NK-92 (cell line): ENCODE measurements around the gene ADH4.
A peak's percentile ranks its signal among the peaks of the same experiment; 100 is the strongest.
"Not testable (repeated sequence)": the region's sequence is repeated elsewhere in the genome, so short reads cannot be mapped to it uniquely, and the experiment has no call there.

Experiments used
- DNase-seq: peaks from one replicate; lab custom pipeline; 2025; ENCODE audit not compliant: unreplicated experiment; lab: John Stamatoyannopoulos, UW

The ADH4 gene

DNA sequence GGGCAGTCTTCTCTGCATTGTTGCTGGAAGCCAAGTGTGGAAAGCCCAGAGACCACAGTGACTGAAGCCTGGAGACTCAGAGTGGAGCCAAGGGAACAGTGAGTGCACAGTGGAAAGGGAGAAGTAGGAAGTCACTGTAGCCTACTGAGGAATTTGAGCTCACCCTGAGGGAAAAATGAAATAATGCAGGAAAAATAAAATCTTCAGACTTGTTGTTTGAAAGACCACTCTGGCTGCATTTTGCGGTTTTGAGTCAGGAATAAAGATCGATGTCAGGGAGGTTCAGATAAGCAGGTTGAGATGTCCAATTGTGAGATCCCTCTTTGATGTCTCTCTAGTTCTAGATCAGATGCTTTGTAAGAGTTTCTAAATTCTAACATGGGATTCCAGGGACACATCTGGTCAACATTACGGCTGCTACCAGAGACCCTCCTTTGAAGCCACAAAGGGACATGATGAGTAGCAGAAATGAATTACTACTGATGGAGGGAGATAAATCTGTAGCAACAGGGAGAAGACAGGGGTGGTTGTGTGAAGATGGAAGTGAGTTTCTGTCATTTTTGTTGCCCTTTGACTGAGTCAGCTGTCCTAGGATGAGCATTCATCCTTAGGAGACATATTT is 8.4 kb downstream of the ADH4 start:
- DNase-seq = no peak

DNA sequence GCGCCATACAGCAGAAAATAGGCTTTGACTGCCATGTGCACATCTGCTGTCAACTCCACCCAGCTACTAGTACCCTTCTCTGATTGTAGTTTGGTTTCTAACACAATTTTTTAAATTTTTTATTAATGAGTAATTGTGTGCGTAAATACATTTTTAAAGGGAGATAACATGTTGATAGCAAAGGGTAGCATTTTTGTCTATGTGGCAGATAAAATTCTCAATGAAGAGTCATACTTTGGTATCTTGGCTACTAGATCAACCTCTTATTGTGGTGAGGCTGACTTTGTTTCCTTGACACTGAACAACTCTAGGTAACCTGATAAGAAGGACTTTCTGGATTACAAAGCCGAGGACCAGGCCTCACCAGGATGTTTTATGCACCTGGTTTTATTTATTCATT is 9.5 kb downstream of the ADH4 start:
- DNase-seq = no peak

DNA sequence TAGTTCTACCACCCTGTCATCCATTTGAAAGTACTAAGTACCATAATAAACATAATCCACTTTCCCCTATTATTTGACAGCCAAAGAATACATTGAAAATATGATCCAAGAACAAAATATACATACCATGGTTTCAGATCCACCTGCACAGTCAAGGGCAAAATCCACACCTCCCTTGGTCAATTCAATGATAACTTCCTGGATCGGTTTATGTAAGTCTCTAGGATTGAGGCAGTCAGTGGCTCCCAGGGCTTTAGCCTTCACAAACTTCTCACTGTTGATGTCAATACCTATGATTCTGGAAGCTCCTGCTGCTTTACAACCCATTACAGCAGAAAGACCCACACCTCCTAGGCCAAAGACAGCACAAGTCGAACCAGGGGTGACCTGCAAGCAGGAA is 12.7 kb downstream of the ADH4 start:
- DNase-seq = no peak

DNA sequence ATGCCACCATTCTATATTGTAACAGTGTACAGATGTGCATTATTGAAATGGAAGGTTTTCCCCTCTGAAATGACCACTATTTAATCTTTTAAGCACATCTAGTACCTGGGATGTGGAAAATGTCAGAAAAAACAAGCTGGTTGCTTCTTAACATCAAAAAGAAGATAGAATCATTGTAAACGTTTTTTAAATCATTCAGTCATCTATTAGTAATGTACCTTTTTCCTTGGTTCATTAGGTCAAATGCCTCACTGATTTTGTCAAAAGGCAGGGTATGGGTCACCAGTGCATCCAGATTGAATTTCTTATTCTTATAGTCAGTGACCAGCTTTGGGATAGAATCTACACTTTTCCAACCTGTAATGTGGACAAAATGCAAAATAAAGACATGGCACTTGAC is 17.7 kb downstream of the ADH4 start:
- no peak for DNase-seq

DNA sequence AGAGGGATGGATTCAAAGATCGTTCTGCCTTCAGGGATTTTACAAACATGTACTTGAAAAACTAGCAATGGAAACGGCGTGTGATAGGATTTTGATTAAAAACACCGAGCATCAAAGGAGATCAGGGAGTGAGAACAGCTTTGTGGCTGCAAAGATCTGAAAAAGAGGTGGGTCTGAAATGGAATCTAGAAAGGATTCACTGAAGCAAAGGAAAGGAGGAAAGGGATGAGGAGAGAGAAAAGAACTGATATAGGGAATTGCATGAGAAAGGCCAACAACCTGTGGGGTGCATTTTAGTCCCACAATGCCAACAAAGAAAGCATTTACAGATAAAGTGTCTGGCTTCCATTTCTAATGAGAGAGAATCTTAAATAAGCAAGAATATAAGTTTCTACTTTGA is 23.1 kb downstream of the ADH4 start:
- no peak for DNase-seq

DNA sequence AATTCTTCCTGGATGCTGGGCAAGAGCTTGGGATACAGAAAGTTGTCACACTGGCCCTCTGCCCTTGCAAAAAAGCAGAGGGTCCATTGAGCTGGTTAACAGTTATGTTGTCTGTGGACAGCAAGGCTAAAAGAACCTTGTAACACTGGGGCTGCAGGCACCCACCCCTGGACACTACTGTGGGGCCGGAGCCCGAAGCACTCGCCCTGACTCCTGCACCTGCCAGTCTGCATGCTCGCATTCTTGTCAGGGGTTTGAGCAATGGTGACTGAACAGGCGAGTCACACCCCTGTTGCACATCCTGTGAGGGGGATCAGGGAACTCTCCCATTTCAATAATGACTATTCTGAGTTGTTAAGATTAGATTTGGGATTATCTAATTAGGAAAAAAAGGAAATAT is 23.6 kb downstream of the ADH4 start:
- DNase-seq = no peak

DNA sequence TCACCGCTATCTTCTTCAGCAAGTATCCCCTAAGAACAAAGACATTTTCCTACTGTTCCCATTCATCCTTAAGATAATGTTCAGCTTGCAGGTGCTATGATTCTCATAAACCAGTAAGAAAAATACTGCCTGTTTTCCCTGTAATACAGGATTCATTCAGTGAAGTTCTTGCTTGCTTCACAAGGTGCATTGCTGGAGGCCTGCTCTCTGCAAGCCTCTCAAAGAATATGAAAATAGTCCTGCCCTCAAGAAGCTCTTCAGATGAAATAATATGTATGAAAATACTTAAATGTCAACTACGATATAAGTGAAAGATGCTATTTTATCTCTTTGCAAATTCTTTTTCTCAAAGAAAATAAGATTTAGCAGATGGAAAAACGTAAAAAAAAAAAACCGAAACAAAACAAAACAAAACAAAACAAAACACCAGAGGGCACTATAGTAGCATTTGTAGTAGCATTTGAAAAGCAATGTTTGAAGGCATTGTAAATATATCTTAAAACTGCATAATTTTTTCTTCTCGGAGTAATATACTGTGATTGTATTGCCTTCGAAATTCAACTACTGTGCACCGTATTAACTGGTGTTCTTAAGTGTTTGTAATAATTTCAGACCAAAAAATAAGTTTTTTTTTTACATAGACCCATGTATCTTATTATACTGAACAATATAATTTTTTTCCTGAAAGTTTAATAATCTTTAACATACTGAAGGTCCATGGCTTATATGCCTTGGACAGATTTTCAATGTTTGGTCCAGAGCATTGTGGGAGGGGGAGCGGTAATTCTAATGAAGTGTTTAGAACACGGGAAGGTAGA is 26.0 kb downstream of the ADH4 start:
- no peak for DNase-seq

DNA sequence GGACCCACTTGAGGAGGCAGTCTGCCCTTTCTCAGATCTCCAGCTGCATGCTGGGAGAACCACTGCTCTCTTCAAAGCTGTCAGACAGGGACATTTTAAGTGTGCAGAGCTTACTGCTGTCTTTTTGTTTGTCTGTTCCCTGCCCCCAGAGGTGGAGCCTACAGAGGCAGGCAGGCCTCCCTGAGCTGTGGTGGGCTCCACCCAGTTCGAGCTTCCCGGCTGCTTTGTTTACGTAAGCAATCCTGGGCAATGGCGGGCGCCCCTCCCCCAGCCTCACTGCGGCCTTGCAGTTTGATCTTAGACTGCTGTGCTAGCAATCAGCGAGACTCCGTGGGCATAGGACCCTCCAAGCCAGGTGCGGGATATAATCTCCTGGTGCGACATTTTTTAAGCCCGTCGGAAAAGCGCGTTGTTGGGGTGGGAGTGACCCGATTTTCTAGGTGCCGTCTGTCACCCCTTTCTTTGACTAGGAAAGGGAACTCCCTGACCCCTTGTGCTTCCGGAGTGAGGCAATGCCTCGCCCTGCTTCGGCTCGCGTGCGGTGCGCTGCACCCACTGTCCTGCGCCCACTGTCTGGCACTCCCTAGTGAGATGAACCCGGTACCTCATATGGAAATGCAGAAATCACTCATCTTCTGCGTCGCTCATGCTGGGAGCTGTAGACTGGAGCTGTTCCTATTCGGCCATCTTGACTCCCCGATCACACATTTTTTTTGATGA is 26.8 kb downstream of the ADH4 start:
- DNase-seq = not testable (repeated sequence)

DNA sequence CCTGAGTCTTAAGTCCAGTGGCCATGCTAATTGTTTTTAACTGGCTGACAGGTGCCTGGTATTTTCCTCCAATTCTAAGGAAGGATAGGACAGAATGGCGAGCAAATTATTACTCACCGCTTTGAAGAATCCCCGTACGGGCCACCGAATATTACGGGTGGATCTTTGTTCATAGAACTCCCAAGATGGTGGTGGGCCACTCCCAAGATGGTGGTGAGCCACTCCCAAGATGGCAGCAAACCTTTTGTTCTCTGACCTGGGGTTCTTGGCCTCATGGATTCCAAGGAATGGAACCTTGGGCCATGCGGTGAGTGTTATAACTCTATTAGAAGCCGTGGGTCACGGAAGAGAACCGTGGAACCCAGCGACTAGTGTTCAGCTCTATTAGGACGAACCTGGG is 34.8 kb downstream of the ADH4 start:
- not testable (repeated sequence) for DNase-seq

DNA sequence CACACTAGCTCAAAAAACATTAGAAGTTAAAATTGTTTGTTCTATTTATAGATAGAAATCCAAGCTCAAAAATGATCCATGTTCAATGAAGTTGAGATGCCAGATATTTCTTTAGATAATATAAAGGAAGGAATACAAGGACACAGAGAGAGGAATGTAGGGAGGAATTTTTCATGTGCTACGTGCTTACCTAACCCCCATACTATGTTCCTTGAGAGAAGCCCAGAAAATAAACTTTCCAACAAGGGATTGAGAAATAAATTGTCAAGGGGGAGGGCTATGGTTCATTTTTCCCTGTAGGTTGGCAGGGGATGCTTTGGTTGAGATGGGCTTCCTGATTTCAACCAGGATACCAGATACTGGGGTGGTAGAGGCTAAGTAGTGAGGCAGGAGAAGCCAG is 39.9 kb downstream of the ADH4 start:
- DNase-seq = no peak

DNA sequence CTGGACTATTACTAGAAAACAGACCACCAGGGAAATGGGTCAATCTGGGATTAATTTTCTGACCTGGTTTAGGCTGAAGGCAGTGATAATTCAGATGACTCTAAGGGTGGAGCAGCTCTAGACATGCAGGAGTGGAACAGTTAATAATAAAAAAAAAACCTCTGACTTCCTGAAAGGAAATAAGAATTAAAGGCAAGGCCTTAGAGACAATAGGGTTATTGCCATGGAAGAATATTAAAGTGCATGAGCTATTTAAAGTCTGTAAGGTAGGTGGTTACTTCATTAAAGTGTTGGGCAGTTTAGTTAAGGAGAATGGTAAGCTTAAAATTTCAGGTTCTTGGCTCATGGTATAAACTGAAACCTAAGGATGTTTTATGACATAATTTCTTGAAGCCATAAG is 40.9 kb downstream of the ADH4 start:
- DNase-seq = no peak

DNA sequence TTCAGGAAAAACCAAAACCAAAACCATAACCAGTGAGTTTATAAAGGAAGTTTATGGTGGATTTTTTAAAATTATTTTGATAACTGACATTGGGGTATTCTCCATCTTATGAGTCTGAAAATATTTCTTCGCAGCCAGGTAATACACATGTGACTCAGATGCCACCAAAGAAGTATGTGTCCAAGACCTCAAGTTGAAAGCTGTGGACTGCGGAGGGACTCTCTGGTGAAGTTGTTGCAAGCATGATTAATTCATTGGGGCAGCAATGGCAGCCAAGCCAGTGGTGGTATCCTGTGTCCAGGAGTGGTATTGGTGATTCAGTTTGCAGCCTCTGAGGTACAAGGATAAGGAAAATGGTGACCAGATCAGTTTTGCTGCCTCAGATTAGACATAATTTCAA is 41.5 kb downstream of the ADH4 start:
- no peak for DNase-seq

DNA sequence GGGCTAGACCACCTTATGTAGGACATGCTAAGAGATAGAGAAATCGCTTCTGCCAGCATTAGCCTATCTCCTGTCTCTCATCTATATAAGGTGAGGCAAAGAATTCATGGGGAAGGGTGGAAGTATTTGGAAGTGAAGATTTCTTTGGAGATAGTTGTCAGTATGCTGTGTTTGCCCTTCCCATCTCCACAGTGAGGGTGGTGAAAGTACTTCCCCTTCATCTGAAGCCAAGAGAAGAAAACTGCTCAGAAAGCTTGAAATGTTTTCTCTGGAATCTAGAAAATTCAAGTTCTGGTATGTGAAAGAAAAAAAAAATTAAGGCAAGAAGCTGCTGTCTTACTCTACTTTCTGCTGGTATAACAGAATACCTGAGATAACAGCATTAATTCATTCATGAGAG is 43.2 kb downstream of the ADH4 start:
- no peak for DNase-seq

DNA sequence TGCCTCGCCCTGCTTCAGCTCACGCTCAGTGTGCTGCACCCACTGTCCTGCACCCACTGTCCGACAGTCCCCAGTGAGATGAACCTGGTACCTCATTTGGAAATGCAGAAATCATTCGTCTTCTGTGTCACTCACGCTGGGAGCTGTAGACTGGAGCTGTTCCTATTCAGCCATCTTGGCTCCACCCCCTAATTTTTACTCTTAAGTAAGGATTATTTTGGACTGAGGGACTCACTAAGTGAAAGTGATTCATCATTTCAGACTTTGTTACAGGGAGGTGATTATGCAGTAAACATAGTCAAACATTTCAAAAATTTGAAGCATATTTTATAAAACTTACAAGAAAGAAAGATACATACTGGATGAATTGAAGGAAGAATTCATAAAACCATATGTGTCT is 44.3 kb downstream of the ADH4 start:
- DNase-seq = not testable (repeated sequence)

DNA sequence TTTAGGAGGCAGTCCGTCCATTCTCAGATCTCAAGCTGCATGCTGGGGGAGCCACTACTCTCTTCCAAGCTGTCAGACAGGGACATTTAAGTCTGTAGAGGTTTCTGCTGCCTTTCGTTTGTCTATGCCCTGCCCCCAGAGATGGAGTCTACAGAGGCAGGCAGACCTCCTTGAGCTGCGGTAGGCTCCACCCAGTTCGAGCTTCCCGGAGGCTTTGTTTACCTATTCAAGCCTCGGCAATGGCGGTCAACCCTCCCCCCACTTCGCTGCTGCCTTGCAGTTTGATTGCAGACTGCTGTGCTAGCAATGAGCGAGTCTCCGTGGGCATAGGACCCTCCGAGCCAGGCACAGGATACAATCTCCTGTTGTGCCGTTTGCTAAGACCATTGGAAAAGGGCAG is 44.8 kb downstream of the ADH4 start:
- DNase-seq = no peak

DNA sequence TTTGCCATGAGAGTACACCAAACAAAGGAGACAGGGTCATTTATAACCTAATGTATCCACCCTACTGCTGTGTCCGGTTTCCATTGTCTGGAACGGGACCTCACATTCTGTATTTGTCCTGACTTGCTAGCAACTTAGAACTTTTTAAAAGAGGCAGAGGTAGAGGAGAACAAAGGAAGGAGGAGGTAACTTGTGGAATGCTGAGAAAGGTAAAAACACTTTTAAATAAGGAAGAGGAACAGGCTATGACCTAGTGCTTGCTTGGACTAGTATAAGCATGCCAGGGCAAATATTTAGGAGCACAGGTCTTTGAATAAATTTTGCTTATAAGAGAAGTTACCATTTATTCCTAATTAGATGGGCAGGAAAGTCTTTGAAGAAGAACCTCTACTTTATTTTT is 52.3 kb downstream of the ADH4 start:
- DNase-seq = not testable (repeated sequence)

DNA sequence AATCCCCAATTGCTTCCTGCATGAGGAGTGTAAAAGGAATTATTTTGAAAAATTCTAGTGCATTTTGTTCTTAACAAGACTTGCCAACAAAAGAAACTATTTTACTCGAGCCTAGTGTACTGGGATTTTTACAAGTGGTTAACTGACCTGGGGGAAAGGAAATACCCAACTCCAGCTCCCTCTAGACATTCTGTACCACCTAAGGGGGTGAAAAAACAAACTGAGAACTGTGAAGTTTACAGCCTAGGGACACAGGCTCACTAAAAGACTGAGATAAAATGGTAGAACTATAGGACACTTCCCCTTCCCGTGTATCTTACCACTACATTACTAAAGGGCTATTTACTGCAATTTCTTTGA is 52.9 kb downstream of the ADH4 start:
- DNase-seq = no peak

DNA sequence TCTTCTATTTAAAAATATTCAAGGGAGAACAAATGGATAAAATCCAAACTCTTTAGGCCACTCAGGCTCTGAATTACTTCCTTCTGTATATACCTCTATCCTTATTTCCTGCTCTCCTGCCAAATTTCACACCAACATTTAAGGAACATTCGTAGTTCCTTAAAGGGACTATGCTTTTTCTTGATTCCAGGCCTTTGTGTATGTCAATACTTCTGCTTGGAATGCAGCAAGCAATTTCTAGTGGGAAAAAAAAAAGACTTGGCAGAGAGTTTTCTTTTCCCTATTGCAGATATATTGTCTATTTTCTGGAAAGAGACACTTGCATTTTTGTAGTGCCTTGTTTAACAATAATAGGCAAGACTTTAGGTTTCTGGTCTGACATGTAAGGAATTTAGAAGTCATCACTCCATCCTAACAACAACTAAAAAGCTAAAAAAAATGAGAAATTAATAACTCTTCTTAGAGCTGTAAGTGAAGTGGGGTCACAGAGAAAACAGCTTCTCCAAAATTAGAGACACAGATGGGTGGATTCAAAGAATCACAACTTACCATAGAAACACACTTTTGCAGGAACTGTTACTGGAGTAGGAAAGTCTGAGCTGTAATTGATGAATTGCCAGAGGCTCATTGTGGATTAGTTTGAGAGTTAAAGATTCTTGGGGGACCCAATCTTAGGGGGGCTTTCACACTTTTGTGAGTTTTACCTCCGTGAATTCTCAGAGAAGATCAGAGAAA is 53.4 kb downstream of the ADH4 start:
- DNase-seq = no peak

DNA sequence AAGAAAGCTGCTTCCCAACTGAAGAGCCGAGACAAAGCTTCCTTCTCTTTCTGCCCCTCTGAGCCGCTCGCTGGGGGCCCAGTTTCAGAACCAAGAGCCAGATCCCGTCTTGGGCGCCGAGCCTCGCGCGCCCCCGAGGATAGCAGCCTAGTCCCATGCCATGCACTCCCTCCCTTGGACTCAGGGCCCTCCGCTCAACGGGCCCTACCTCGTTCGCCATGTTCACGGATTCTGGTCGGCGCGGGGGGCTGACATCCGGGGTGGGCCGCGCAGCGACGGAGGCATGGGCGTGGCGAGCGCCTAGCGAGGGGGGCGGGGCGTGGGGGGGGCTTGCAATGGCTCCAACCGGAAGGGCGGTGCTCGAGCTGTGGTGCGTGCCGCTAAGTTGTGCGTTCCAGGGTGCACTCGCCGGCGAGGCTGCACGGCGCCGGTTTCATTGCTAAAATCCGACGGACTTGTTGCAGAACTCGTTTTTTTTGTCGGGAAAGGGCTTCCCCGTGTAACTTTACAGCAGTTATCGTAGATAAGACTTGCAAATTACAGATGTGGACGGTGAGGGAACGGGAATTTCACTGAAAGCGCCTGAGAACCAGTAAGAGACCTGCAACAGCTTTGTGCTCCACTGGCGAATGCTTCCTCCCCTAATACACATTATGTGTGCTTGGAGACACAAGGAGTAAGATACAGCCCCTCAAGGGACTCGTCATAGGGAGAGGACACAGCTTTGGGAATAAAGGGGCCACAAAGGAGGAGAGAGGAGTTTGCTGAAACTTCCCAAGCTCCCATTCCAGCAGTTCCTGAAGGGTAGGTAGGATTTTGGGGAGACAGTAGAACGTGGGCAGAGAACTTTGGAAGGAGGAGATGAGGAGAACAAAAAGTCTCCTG is 55.4 kb downstream of the ADH4 start, which contains the start of gene ADH5:
ADH5 (minus strand) TSS at position 308 of the 885 bp plus-strand sequence; CDS start at position 220, 88 bp downstream.
- peak; percentile 36 for DNase-seq

DNA sequence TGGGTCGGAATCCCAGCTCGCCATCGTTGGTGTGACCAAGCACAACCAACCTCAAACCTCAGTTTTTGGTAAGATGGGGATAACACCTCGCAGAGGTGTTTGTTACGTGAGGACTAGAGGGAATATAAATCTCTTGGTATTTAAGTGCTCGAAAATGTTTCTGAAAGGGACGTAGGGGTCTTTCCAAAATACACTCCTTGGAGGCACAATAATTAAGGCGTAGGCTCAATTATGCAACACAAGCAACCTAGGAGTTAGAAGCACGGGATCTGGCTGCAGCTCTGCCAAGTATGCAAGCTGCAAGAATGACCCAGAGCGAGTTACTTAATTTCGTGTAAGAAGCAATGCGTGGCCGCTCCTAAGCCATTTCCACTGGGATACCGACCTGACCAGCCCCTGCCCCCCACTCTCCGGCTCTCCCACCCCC is 56.1 kb downstream of the ADH4 start:
- no peak for DNase-seq
